PC-9 (cell line): ENCODE results near the gene TRPT1. TPM values are rescaled to one million over a fixed set of nuclear protein-coding genes. Genes with fewer than 3 reads are reported as not detected.

ENCODE experiments used
- BruUV-seq: library from RNA; stranded (reverse); fragments of 400-500 nt; replicated peaks from 2 replicates; lab custom pipeline; 2021; lab: Mats Ljungman, UMichigan
- CTCF ChIA-PET: fragments of 300-600 bp; sonication (Branson Sonifier 250); formaldehyde crosslinking; loops from one replicate; lab custom pipeline; 2022; ENCODE audit warnings: antibody characterized with exemption; lab: Charles Lee
- POLR2A ChIA-PET: fragments of 300-600 bp; sonication (Branson Sonifier 250); formaldehyde crosslinking; loops from one replicate; lab custom pipeline; 2022; ENCODE audit warnings: antibody characterized with exemption; ENCODE audit not compliant: unreplicated experiment; lab: Charles Lee
- DNase-seq, 2 experiments: peaks; one replicate each; pipeline versions ENCODE4 v3.0.0 to v3.0.0-alpha.2; 2015 to 2022; ENCODE audit warnings: mixed read lengths in 1 of 2
- H2AFZ ChIP-seq: fragments of 200-600 bp; sonication (generic); 2 replicates; pipeline ENCODE4 v1.8.1; 2017; ENCODE audit warnings: antibody characterized with exemption
- H3F3A ChIP-seq: fragments of 200-600 bp; sonication (generic); 2 replicates; pipeline ENCODE4 v1.8.1; 2017; ENCODE audit warnings: antibody characterized with exemption, mild to moderate bottlenecking, low read depth; ENCODE audit not compliant: insufficient read depth
- H3K27ac ChIP-seq: fragments of 200-600 bp; sonication (generic); 2 replicates; pipeline ENCODE4 v1.6.1; 2016; ENCODE audit warnings: mixed run types
- H3K27me3 ChIP-seq: fragments of 200-600 bp; sonication (generic); 2 replicates; pipeline ENCODE4 v1.6.1; 2016; ENCODE audit warnings: low read depth, mixed run types; ENCODE audit not compliant: insufficient read depth
- H3K36me3 ChIP-seq: fragments of 200-600 bp; sonication (generic); 2 replicates; pipeline ENCODE4 v1.6.1; 2016; ENCODE audit warnings: low read depth, mixed run types
- H3K4me1 ChIP-seq: fragments of 200-600 bp; sonication (generic); replicated peaks from 2 replicates; pipeline ENCODE4 v1.6.1; 2016; ENCODE audit warnings: mixed run types; ENCODE audit not compliant: insufficient read depth
- H3K4me2 ChIP-seq: fragments of 200-600 bp; sonication (generic); 2 replicates; pipeline ENCODE4 v1.6.1; 2017; ENCODE audit warnings: mixed run types
- H3K4me3 ChIP-seq: fragments of 200-600 bp; sonication (generic); 2 replicates; pipeline ENCODE4 v1.6.1; 2016; ENCODE audit warnings: mixed run types
- H3K79me2 ChIP-seq: fragments of 200-600 bp; sonication (generic); 2 replicates; pipeline ENCODE4 v1.6.1; 2017; ENCODE audit warnings: low read depth, mixed run types
- H3K9me2 ChIP-seq: fragments of 200-600 bp; sonication (generic); 2 replicates; pipeline ENCODE4 v1.8.1; 2017; ENCODE audit warnings: mild to moderate bottlenecking; ENCODE audit not compliant: insufficient read depth
- H3K9me3 ChIP-seq: fragments of 200-600 bp; sonication (generic); 2 replicates; pipeline ENCODE4 v1.8.1; 2016; ENCODE audit warnings: low read depth; ENCODE audit not compliant: insufficient read depth
- H4K20me1 ChIP-seq: fragments of 200-600 bp; sonication (generic); 2 replicates; pipeline ENCODE4 v1.8.1; 2017; ENCODE audit not compliant: insufficient read depth
- CTCF ChIP-seq: fragments of 200-600 bp; sonication (generic); conservative IDR thresholded peaks from 2 replicates; pipeline ENCODE4 v1.6.1; 2017; ENCODE audit warnings: mixed run types, antibody characterized with exemption, mild to moderate bottlenecking, moderate library complexity
- EZH2 ChIP-seq: fragments of 200-600 bp; sonication (generic); IDR thresholded peaks from 2 replicates; pipeline ENCODE4 v1.8.0; 2017; ENCODE audit warnings: antibody characterized with exemption, low read depth
- intact Hi-C: fragments of 100-400 bp; cut with micrococcal nuclease; formaldehyde crosslinking; loops from one replicate; pipeline ENCODE4 v1.10.0; 2022; ENCODE audit not compliant: unreplicated experiment
- total RNA-seq: library from RNA; stranded (reverse); gene quantifications from 2 replicates; pipeline ENCODE4 v1.2.3, GENCODE V29; 2021

Gene TRPT1
- total RNA-seq, 1 experiment from 2014 or later: 55.2 TPM

DNA sequence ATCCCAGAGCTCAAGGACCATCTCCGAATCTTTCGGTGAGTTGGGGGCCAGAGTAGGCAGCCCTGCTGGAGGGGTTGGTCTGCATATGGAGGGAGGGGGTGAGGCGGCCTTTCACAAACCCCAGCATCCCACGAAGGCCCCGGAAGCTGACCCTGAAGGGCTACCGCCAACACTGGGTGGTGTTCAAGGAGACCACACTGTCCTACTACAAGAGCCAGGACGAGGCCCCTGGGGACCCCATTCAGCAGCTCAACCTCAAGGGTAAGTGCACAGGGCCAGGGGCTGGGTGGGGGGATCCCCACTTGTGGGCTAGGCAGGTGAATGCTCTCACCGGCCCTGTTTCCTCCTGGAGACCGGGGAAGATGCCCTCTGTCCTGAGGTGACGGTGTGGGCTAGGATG lies 6.2 kb downstream of the TRPT1 start:
- no peaks in the 10 kb centered on the region for H3K36me3 ChIP-seq
- H3K27me3 ChIP-seq: no peaks in the 10 kb centered on the region
- ChIA-PET POLR2A (no interaction called here), CTCF (interaction anchor here (0.5 kb wide), 1 partner anchor 374 kb away, joined by 3 read pairs; no protein-coding TSS in a partner anchor)
- intact Hi-C loops: no loop called here
- TF ChIP-seq CTCF (no peak), EZH2 (no peak)
- H3K9me3 ChIP-seq: no peaks in the 10 kb centered on the region
- H3F3A ChIP-seq: peaks cover 32% of the 10 kb centered on the region
- BruUV-seq: no TSS peak
- no peak for DNase-seq
- H3K79me2 ChIP-seq: peaks cover 2% of the 10 kb centered on the region; the same call in 1 of the 2 replicates
- H3K4me3 ChIP-seq: no peak overlapping the region
- no peaks in the 10 kb centered on the region; the same call in 1 of the 2 replicates for H4K20me1 ChIP-seq
- no peak overlapping the region for H3K27ac ChIP-seq
- no peak overlapping the region for H3K4me2 ChIP-seq
- H3K9me2 ChIP-seq: no peaks in the 10 kb centered on the region
- no peak overlapping the region for H2AFZ ChIP-seq
- H3K4me1 ChIP-seq: peaks cover under 1% of the 10 kb centered on the region

DNA sequence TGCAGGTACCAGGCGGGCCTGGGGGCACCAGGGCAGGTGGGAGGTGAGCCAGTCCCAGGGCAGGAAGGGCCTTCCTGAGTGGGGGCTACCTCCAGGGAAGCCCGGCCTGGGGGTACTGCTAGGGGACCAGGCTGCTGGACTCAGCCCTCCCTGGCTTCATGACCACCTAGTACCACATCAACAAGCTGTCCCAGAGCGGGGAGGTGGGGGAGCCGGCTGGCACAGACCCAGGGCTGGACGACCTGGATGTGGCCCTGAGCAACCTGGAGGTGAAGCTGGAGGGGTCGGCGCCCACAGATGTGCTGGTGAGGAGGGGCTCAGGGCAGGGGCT lies 6.7 kb downstream of the TRPT1 start:
- Histone ChIP-seq H3K4me1 (no peaks in the 10 kb centered on the region), H3K9me3 (no peaks in the 10 kb centered on the region), H3K4me2 (no peak overlapping the region), H3K27me3 (no peaks in the 10 kb centered on the region), H3K9me2 (no peaks in the 10 kb centered on the region), H2AFZ (no peak overlapping the region), H3K27ac (no peak overlapping the region), H3K79me2 (no peaks in the 10 kb centered on the region), H3K4me3 (no peak overlapping the region), H3F3A (peaks cover 33% of the 10 kb centered on the region), H4K20me1 (no peaks in the 10 kb centered on the region; the same call in 1 of the 2 replicates), H3K36me3 (no peaks in the 10 kb centered on the region)
- DNase-seq: no peak
- no TSS peak for BruUV-seq
- POLR2A ChIA-PET: no interaction called here
- CTCF ChIA-PET: no interaction called here
- TF ChIP-seq EZH2 (no peak), CTCF (no peak)
- intact Hi-C loops: no loop called here

- no peak overlapping the region for H3K4me3 ChIP-seq
- POLR2A ChIA-PET: no interaction called here
- CTCF ChIA-PET: no interaction called here
These were observed 7.2 kb downstream of the TRPT1 start for GRCh38 chr11:64218628-64219353.

More at GRCh38 chr11:64218628-64219353, 7.2 kb downstream of the TRPT1 start:
- Histone ChIP-seq H4K20me1 (no peaks in the 10 kb centered on the region; the same call in 1 of the 2 replicates), H3K79me2 (no peaks in the 10 kb centered on the region), H3K27ac (no peak overlapping the region), H3K9me2 (no peaks in the 10 kb centered on the region), H3K9me3 (no peaks in the 10 kb centered on the region), H3K36me3 (no peaks in the 10 kb centered on the region), H3F3A (peaks cover 31% of the 10 kb centered on the region), H3K27me3 (no peaks in the 10 kb centered on the region), H2AFZ (no peak overlapping the region), H3K4me2 (no peak overlapping the region), H3K4me1 (no peaks in the 10 kb centered on the region)
- DNase-seq: no peak
- TF ChIP-seq CTCF (no peak), EZH2 (no peak)
- BruUV-seq: no TSS peak
- intact Hi-C loops: no loop called here
